ENCODE data around the gene CNOT11. TPM values are rescaled to one million over a fixed set of nuclear protein-coding genes. Genes with fewer than 3 reads are reported as not detected.

CNOT11 gene
- total RNA-seq, 1 experiment from 2014 or later: 51.7 TPM

DNA sequence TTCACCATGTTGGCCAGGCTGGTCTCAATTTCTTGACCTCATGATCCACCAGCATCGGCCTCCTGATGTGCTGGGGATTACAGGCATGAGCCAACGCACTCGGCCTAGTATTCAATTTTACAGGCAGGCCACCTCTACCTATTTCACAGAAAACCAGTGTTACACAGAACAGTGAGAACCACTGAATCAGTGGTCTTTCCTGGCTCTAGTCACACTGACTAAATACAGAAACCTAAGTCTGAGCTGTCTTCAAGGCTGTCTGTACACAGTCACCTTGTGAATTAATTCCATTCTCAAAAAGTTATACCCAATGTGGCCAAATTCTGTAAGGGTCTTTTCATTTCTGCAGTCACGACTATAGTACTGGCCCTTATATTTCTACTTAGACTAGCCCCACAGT lies 52.3 kb downstream of the CNOT11 start:
- intact Hi-C loops (cut with micrococcal nuclease; ENCODE audit: unreplicated experiment): no loop called here
- no peak overlapping the region for H3K4me3 ChIP-seq (ENCODE audit: low read depth, low read length, poor library complexity, severe bottlenecking)

DNA sequence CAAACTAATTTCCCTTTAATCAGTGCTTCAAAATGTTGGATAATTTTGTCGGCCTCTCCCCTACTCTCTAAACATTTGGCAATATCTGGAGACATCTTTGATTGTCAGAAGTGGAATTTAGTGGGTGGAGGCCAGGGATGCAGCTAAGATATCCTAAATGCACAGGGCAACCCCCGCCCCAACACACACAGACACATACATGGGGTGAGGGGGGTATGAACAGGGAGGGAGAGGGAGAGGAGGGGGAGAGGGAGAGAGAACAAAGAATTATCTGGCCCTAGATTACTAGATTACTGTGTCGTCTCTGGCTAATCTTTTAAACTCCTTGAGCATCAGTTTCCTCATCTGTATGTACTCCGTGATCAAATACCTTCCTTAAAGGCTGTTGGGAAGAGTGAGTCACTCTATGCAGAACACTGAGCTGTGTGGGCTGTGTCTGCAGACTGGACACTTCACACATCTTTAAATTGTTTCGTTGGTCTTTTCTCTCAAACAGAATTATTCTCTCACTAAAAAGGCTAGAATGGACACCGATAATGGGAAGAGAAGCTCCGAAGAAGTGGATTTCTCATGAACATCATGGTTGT lies 52.9 kb downstream of the CNOT11 start:
- intact Hi-C loops (cut with micrococcal nuclease; ENCODE audit: unreplicated experiment): no loop called here
- H3K36me3 ChIP-seq (ENCODE audit: insufficient read depth, low read length, poor library complexity, severe bottlenecking): peaks cover 3% of the 10 kb centered on the region
- no peak for DNase-seq (ENCODE audit: low spot score)
- TF ChIP-seq, protein P1, sequence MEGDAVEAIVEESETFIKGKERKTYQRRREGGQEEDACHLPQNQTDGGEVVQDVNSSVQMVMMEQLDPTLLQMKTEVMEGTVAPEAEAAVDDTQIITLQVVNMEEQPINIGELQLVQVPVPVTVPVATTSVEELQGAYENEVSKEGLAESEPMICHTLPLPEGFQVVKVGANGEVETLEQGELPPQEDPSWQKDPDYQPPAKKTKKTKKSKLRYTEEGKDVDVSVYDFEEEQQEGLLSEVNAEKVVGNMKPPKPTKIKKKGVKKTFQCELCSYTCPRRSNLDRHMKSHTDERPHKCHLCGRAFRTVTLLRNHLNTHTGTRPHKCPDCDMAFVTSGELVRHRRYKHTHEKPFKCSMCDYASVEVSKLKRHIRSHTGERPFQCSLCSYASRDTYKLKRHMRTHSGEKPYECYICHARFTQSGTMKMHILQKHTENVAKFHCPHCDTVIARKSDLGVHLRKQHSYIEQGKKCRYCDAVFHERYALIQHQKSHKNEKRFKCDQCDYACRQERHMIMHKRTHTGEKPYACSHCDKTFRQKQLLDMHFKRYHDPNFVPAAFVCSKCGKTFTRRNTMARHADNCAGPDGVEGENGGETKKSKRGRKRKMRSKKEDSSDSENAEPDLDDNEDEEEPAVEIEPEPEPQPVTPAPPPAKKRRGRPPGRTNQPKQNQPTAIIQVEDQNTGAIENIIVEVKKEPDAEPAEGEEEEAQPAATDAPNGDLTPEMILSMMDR (conservative IDR thresholded peaks at IDR 0.05; ENCODE audit: low read depth, low read length): no peak
- no peak for TF ChIP-seq EZH2 (IDR thresholded peaks at IDR 0.05; ENCODE audit: borderline replicate concordance, low read depth, low read length, poor library complexity, severe bottlenecking)
- H3K4me1 ChIP-seq (ENCODE audit: insufficient read depth, low read length, poor library complexity, severe bottlenecking): peaks cover 17% of the 10 kb centered on the region
- POLR2A ChIA-PET (ENCODE audit: low non-redundant PET): no interaction called here
- H3K27me3 ChIP-seq (replicated peaks; ENCODE audit: insufficient read depth, low read depth, low read length, poor library complexity): no peaks in the 10 kb centered on the region
- no TSS peak for BruUV-seq (replicated peaks)
- H3K9me3 ChIP-seq (ENCODE audit: low read depth, low read length, poor library complexity, severe bottlenecking): no peaks in the 10 kb centered on the region
- no peak overlapping the region for H3K27ac ChIP-seq (ENCODE audit: low read depth, low read length, poor library complexity, severe bottlenecking)
- CTCF ChIA-PET: no interaction called here
- peak overlapping the region; percentile 6 for H3K4me3 ChIP-seq (ENCODE audit: low read depth, low read length, poor library complexity, severe bottlenecking)

More for the DNA sequence above, 52.3 kb downstream of the CNOT11 start:
- no peak for TF ChIP-seq EZH2 (IDR thresholded peaks at IDR 0.05; ENCODE audit: borderline replicate concordance, low read depth, low read length, poor library complexity, severe bottlenecking)
- TF ChIP-seq, protein P1 (conservative IDR thresholded peaks at IDR 0.05; ENCODE audit: low read depth, low read length): no peak
- ChIA-PET CTCF (no interaction called here), POLR2A (ENCODE audit: low non-redundant PET) (no interaction called here)
- no peaks in the 10 kb centered on the region for H3K9me3 ChIP-seq (ENCODE audit: low read depth, low read length, poor library complexity, severe bottlenecking)
- BruUV-seq (replicated peaks): no TSS peak
- no peaks in the 10 kb centered on the region for H3K27me3 ChIP-seq (replicated peaks; ENCODE audit: insufficient read depth, low read depth, low read length, poor library complexity)
- peaks cover 3% of the 10 kb centered on the region for H3K36me3 ChIP-seq (ENCODE audit: insufficient read depth, low read length, poor library complexity, severe bottlenecking)
- H3K27ac ChIP-seq (ENCODE audit: low read depth, low read length, poor library complexity, severe bottlenecking): no peak overlapping the region
- DNase-seq (ENCODE audit: low spot score): no peak
- peaks cover 17% of the 10 kb centered on the region for H3K4me1 ChIP-seq (ENCODE audit: insufficient read depth, low read length, poor library complexity, severe bottlenecking)

DNA sequence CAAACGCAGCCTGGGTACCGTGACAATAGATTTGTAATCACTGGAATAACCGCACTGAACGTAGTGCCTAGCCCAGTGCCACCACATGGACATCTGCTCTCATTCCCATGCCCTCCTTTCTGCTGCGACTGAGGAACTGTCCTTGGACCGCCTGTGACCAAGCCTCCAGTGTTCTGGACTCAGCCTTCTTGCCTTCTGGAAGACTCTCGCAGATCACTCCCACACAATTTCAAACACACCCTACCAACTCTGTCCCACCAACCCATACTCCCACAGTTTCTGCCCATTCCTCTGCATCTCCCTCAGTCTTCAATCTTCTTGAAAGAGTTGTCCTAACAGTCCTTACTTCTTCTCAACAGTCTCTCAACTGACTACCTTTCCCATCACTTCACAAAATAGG lies 53.7 kb downstream of the CNOT11 start:
- Histone ChIP-seq H3K4me1 (ENCODE audit: insufficient read depth, low read length, poor library complexity, severe bottlenecking) (peaks cover 17% of the 10 kb centered on the region), H3K4me3 (ENCODE audit: low read depth, low read length, poor library complexity, severe bottlenecking) (peak overlapping the region; percentile 87), H3K27ac (ENCODE audit: low read depth, low read length, poor library complexity, severe bottlenecking) (no peak overlapping the region), H3K27me3 (replicated peaks; ENCODE audit: insufficient read depth, low read depth, low read length, poor library complexity) (no peaks in the 10 kb centered on the region), H3K36me3 (ENCODE audit: insufficient read depth, low read length, poor library complexity, severe bottlenecking) (peaks cover 3% of the 10 kb centered on the region), H3K9me3 (ENCODE audit: low read depth, low read length, poor library complexity, severe bottlenecking) (no peaks in the 10 kb centered on the region)
- ChIA-PET POLR2A (ENCODE audit: low non-redundant PET) (no interaction called here), CTCF (no interaction called here)
- BruUV-seq (replicated peaks): no TSS peak
- TF ChIP-seq, protein P1 (conservative IDR thresholded peaks at IDR 0.05; ENCODE audit: low read depth, low read length): no peak
- TF ChIP-seq EZH2 (IDR thresholded peaks at IDR 0.05; ENCODE audit: borderline replicate concordance, low read depth, low read length, poor library complexity, severe bottlenecking): no peak
- intact Hi-C loops (cut with micrococcal nuclease; ENCODE audit: unreplicated experiment): no loop called here
- no peak for DNase-seq (ENCODE audit: low spot score)

All from A673 (cell line).